IMR-90 (cell line): ENCODE results near the gene ZYG11A. TPM values are rescaled to one million over a fixed set of nuclear protein-coding genes. Genes with fewer than 3 reads are reported as not detected.

ENCODE experiments used
- ATAC-seq: fragments of 200-7000 bp; cut with Tn5 transposase; 2 replicates; pipeline ENCODE4 v1.9.1; 2020; ENCODE audit warnings: low read depth, mild to moderate bottlenecking, moderate library complexity
- BruUV-seq: library from RNA; stranded (reverse); fragments of 400-500 nt; replicated peaks from 2 replicates; lab custom pipeline; 2021; lab: Mats Ljungman, UMichigan
- CTCF ChIA-PET: fragments of 300-600 bp; formaldehyde crosslinking; extraction: SDS; loops from one replicate; lab custom pipeline; 2021; ENCODE audit warnings: antibody characterized with exemption; lab: Yijun Ruan, JAX
- POLR2A ChIA-PET: fragments of 300-600 bp; sonication (Branson Sonifier 250); formaldehyde crosslinking; loops from one replicate; lab custom pipeline; 2022; ENCODE audit warnings: antibody characterized with exemption; ENCODE audit not compliant: unreplicated experiment; lab: Charles Lee
- DNase-seq: peaks from one replicate; pipeline ENCODE4 v3.0.0; 2013
- H2AFZ ChIP-seq: replicated peaks from 2 replicates; pipeline ENCODE3; 2013; ENCODE audit warnings: low read length, mild to moderate bottlenecking; ENCODE audit not compliant: poor library complexity
- H2AK5ac ChIP-seq: 2 replicates; pipeline ENCODE4 v1.6.1; 2013; ENCODE audit warnings: low read depth, low read length, inconsistent platforms
- H2AK9ac ChIP-seq: replicated peaks from 2 replicates; pipeline ENCODE3; 2013; ENCODE audit warnings: mild to moderate bottlenecking, low read depth, low read length, moderate library complexity; ENCODE audit not compliant: poor library complexity
- H2BK120ac ChIP-seq: 2 replicates; pipeline ENCODE4 v1.6.1; 2013; ENCODE audit warnings: low read depth, low read length, inconsistent platforms
- H2BK15ac ChIP-seq: 3 replicates; pipeline ENCODE4 v1.6.1; 2013; ENCODE audit warnings: low read depth, low read length, inconsistent platforms
- H2BK20ac ChIP-seq: 2 replicates; pipeline ENCODE4 v1.6.1; 2013; ENCODE audit warnings: low read depth, mild to moderate bottlenecking, inconsistent platforms, low read length, moderate library complexity
- H2BK5ac ChIP-seq: 2 replicates; pipeline ENCODE4 v1.6.1; 2013; ENCODE audit warnings: mild to moderate bottlenecking, low read depth, low read length, inconsistent platforms; ENCODE audit not compliant: poor library complexity, severe bottlenecking
- H3K14ac ChIP-seq: replicated peaks from 2 replicates; pipeline ENCODE4 v1.6.1; 2013; ENCODE audit warnings: low read depth, low read length, inconsistent platforms
- H3K18ac ChIP-seq: 2 replicates; pipeline ENCODE4 v1.6.1; 2013; ENCODE audit warnings: low read depth, low read length, control low read depth
- H3K23ac ChIP-seq: 2 replicates; pipeline ENCODE4 v1.6.1; 2013; ENCODE audit warnings: low read depth, low read length, inconsistent platforms
- H3K27ac ChIP-seq: 2 replicates; pipeline ENCODE4 v1.5.1; 2013; ENCODE audit warnings: mild to moderate bottlenecking, control low read depth, low read length; ENCODE audit not compliant: insufficient read depth
- H3K27me3 ChIP-seq: 2 replicates; pipeline ENCODE4 v1.6.1; 2013; ENCODE audit warnings: low read length; ENCODE audit not compliant: control insufficient read depth, insufficient read depth
- H3K36me3 ChIP-seq: 2 replicates; pipeline ENCODE4 v1.6.1; 2013; ENCODE audit warnings: low read length, mixed read lengths; ENCODE audit not compliant: control insufficient read depth, insufficient read depth
- H3K4ac ChIP-seq: 2 replicates; pipeline ENCODE4 v1.6.1; 2013; ENCODE audit warnings: low read depth, low read length, inconsistent platforms
- H3K4me1 ChIP-seq: 2 replicates; pipeline ENCODE4 v1.6.1; 2013; ENCODE audit warnings: low read length, mixed read lengths; ENCODE audit not compliant: control insufficient read depth, insufficient read depth
- H3K4me2 ChIP-seq: 2 replicates; pipeline ENCODE4 v1.6.1; 2013; ENCODE audit warnings: low read depth, mild to moderate bottlenecking, control low read depth, low read length, moderate library complexity
- H3K4me3 ChIP-seq: 2 replicates; pipeline ENCODE4 v1.5.1; 2013; ENCODE audit warnings: low read depth, mild to moderate bottlenecking, control low read depth, low read length, moderate library complexity; ENCODE audit not compliant: insufficient read depth
- H3K56ac ChIP-seq: 2 replicates; pipeline ENCODE4 v1.6.1; 2013; ENCODE audit warnings: low read length, inconsistent platforms; ENCODE audit not compliant: insufficient read depth; ENCODE audit errors: extremely low read depth
- H3K79me1 ChIP-seq, 2 experiments: 2 replicates each; pipeline ENCODE4 v1.6.1; 2013; ENCODE audit warnings: low read length in 2 of 2, inconsistent platforms in 1 of 2, low read depth in 1 of 2
- H3K9ac ChIP-seq: 2 replicates; pipeline ENCODE4 v1.6.1; 2013; ENCODE audit warnings: low read depth, low read length, control low read depth
- H3K9me1 ChIP-seq: 2 replicates; pipeline ENCODE4 v1.6.1; 2013; ENCODE audit warnings: low read length, inconsistent platforms; ENCODE audit not compliant: insufficient read depth
- H3K9me3 ChIP-seq: 2 replicates; pipeline ENCODE4 v1.6.1; 2013; ENCODE audit warnings: low read length; ENCODE audit not compliant: control insufficient read depth, insufficient read depth
- H4K20me1 ChIP-seq: 2 replicates; pipeline ENCODE4 v1.6.1; 2013; ENCODE audit warnings: low read length, inconsistent platforms; ENCODE audit not compliant: insufficient read depth
- H4K5ac ChIP-seq: 2 replicates; pipeline ENCODE4 v1.6.1; 2013; ENCODE audit warnings: mild to moderate bottlenecking, low read depth, low read length, control low read depth
- H4K8ac ChIP-seq, 2 experiments: 2 replicates each; pipeline ENCODE4 v1.6.1; 2013; ENCODE audit warnings: low read depth in 2 of 2, low read length in 2 of 2, control low read depth in 1 of 2, inconsistent platforms in 1 of 2
- H4K91ac ChIP-seq: 2 replicates; pipeline ENCODE4 v1.6.1; 2013; ENCODE audit warnings: low read depth, low read length, inconsistent platforms; ENCODE audit not compliant: insufficient read depth
- BHLHE40 ChIP-seq: fragments of 150-350 bp; IDR thresholded peaks from 2 replicates; pipeline ENCODE4 v1.6.1; 2016; ENCODE audit warnings: mild to moderate bottlenecking, low read depth, low read length
- CEBPB ChIP-seq: IDR thresholded peaks from 2 replicates; pipeline ENCODE4 v1.6.1; 2012; ENCODE audit warnings: low read depth, low read length, improper control_type of control experiment
- CHD1 ChIP-seq: IDR thresholded peaks from 2 replicates; pipeline ENCODE4 v1.6.1; 2012; ENCODE audit warnings: low read depth, low read length, improper control_type of control experiment
- CTCF ChIP-seq: conservative IDR thresholded peaks from 2 replicates; pipeline ENCODE4 v1.5.1; 2012; ENCODE audit warnings: mild to moderate bottlenecking, low read depth, low read length, improper control_type of control experiment
- ELK1 ChIP-seq: fragments of 150-350 bp; IDR thresholded peaks from 2 replicates; pipeline ENCODE4 v1.6.1; 2016; ENCODE audit warnings: low read depth, mild to moderate bottlenecking, low read length, moderate library complexity, borderline replicate concordance
- FOS ChIP-seq: fragments of 150-350 bp; IDR thresholded peaks from 2 replicates; pipeline ENCODE4 v1.6.1; 2016; ENCODE audit warnings: low read depth, low read length
- MAFK ChIP-seq: IDR thresholded peaks from 2 replicates; pipeline ENCODE4 v1.6.1; 2012; ENCODE audit warnings: low read depth, low read length, improper control_type of control experiment
- MAZ ChIP-seq: IDR thresholded peaks from 2 replicates; pipeline ENCODE4 v1.6.1; 2012; ENCODE audit warnings: low read depth, mild to moderate bottlenecking, low read length, improper control_type of control experiment, moderate library complexity, borderline replicate concordance
- MXI1 ChIP-seq: IDR thresholded peaks from 2 replicates; pipeline ENCODE4 v1.6.1; 2012; ENCODE audit warnings: low read depth, mild to moderate bottlenecking, low read length, moderate library complexity, borderline replicate concordance
- NFE2L2 ChIP-seq: fragments of 150-350 bp; IDR thresholded peaks from 2 replicates; pipeline ENCODE4 v1.6.1; 2016; ENCODE audit warnings: low read depth, mild to moderate bottlenecking, low read length
- POLR2A ChIP-seq: IDR thresholded peaks from 2 replicates; pipeline ENCODE4 v1.6.1; 2012; ENCODE audit warnings: mild to moderate bottlenecking, low read depth, low read length
- RAD21 ChIP-seq: IDR thresholded peaks from 2 replicates; pipeline ENCODE4 v1.6.1; 2012; ENCODE audit warnings: low read length, improper control_type of control experiment
- RCOR1 ChIP-seq: IDR thresholded peaks from 2 replicates; pipeline ENCODE4 v1.6.1; 2012; ENCODE audit warnings: mild to moderate bottlenecking, low read length, improper control_type of control experiment; ENCODE audit not compliant: insufficient replicate concordance
- RFX5 ChIP-seq: IDR thresholded peaks from 2 replicates; pipeline ENCODE4 v1.8.0; 2012; ENCODE audit warnings: low read depth, mild to moderate bottlenecking, low read length, moderate library complexity
- SMC3 ChIP-seq: fragments of 150-350 bp; IDR thresholded peaks from 2 replicates; pipeline ENCODE4 v1.6.1; 2016; ENCODE audit warnings: low read depth, mild to moderate bottlenecking, antibody characterized with exemption, low read length, moderate library complexity
- WGBS, 2 experiments: methylation state at CpG; one replicate each; pipeline versions ENCODE4 v1.1.5 to v1.1.7; 2013; ENCODE audit warnings: missing lambda C conversion rate in 2 of 2; ENCODE audit not compliant: insufficient read length in 1 of 2; ENCODE audit errors: extremely low coverage in 2 of 2; 5-methylcytosine and 5-hydroxymethylcytosine counted together
- dilution Hi-C: fragments of 300-500 bp; cut with HindIII; formaldehyde crosslinking; loops from one replicate; pipeline ENCODE4 v1.14.3; 2018; ENCODE audit warnings: low sequenced_read_pairs; ENCODE audit not compliant: unreplicated experiment
- in situ Hi-C: fragments of 300-500 bp; cut with MboI; formaldehyde crosslinking; loops from 3 replicates; pipeline ENCODE4 v1.14.3; 2019; ENCODE audit warnings: low sequenced_read_pairs, inconsistent platforms, mixed read lengths
- intact Hi-C: fragments of 100-400 bp; cut with micrococcal nuclease; formaldehyde crosslinking; loops from 2 replicates; pipeline ENCODE4 v1.10.0; 2022
- polyA plus RNA-seq, 3 experiments: library from polyadenylated mRNA; depleted of rRNA; stranded (reverse); fragments of >200 nt; gene quantifications; 2 replicates each; pipeline ENCODE4 v1.2.3, GENCODE V29; 2012; ENCODE audit warnings: low replicate concordance in 1 of 3
- total RNA-seq: library from RNA; depleted of rRNA; stranded (reverse); fragments of >200 nt; gene quantifications from 2 replicates; pipeline ENCODE4 v1.2.3, GENCODE V29; 2012
- TF ChIP-seq, protein P1 (sequence below): fragments of 150-350 bp; IDR thresholded peaks from 2 replicates; pipeline ENCODE4 v1.6.1; 2017; ENCODE audit warnings: mild to moderate bottlenecking, antibody characterized with exemption, low read length, low read depth

ZYG11A gene
- total and polyA plus RNA-seq, 2 of the 4 experiments (the other 2 are of a cell fraction), result 0.63 to 2.0 TPM

- no peak overlapping the region for H2AK9ac ChIP-seq
- no peak overlapping the region for H2AK5ac ChIP-seq
- H3K4me2 ChIP-seq, result no peak overlapping the region
- intact Hi-C loops (no loop called here), in situ Hi-C loops (no loop called here), dilution Hi-C loops (no loop called here)
- no peak overlapping the region for H2AFZ ChIP-seq
- H3K9ac ChIP-seq, result no peak overlapping the region
- H3K27me3 ChIP-seq, result no peaks in the 10 kb centered on the region
- TF ChIP-seq POLR2A, result no peak
- TF ChIP-seq SMC3, result no peak
- TF ChIP-seq MAFK, result no peak
- TF ChIP-seq CTCF, result no peak
- TF ChIP-seq CHD1, result no peak
- no peak for TF ChIP-seq MXI1
- no peak for TF ChIP-seq MAZ
- TF ChIP-seq FOS, result no peak
- no peak for TF ChIP-seq RAD21
- TF ChIP-seq RCOR1, result no peak
- TF ChIP-seq, protein P1, sequence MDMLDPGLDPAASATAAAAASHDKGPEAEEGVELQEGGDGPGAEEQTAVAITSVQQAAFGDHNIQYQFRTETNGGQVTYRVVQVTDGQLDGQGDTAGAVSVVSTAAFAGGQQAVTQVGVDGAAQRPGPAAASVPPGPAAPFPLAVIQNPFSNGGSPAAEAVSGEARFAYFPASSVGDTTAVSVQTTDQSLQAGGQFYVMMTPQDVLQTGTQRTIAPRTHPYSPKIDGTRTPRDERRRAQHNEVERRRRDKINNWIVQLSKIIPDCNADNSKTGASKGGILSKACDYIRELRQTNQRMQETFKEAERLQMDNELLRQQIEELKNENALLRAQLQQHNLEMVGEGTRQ, result no peak
- TF ChIP-seq BHLHE40, result no peak
- TF ChIP-seq ELK1, result no peak
- no peak for TF ChIP-seq NFE2L2
- TF ChIP-seq CEBPB, result no peak
- no peak for TF ChIP-seq RFX5
- H3K79me1 ChIP-seq, result peaks cover 0 to 3% of the 10 kb centered on the region in 2 experiments; a peak in 3 of 4 replicates
- no peak overlapping the region for H3K56ac ChIP-seq
- H3K14ac ChIP-seq, result no peak overlapping the region
- H2BK5ac ChIP-seq, result no peak overlapping the region
- BruUV-seq, result no TSS peak
- 20% methylated on average over 1 of the region's 2 CpGs; no CpG with 5 or more reads in 1 of the 2 experiments for WGBS, 2 experiments
- ChIA-PET CTCF (interaction anchor here (1.2 kb wide), 1 partner anchor 10 kb away, joined by 4 read pairs; the partner anchor contains the start of gene ZYG11A), POLR2A (no interaction called here)
- H3K18ac ChIP-seq, result no peak overlapping the region
- no peak for ATAC-seq
- no peak overlapping the region for H2BK120ac ChIP-seq
- no peak overlapping the region for H3K4ac ChIP-seq
- no peak overlapping the region for H2BK20ac ChIP-seq
- no peaks in the 10 kb centered on the region; the same call in 1 of the 2 replicates for H3K9me1 ChIP-seq
- H2BK15ac ChIP-seq, result no peak overlapping the region
- no peak overlapping the region for H3K27ac ChIP-seq
- H3K23ac ChIP-seq, result no peak overlapping the region; the same call in 1 of the 2 replicates
- no peak overlapping the region for H4K5ac ChIP-seq
- no peak overlapping the region for H3K4me3 ChIP-seq
- no peaks in the 10 kb centered on the region for H3K36me3 ChIP-seq
- no peaks in the 10 kb centered on the region for H4K20me1 ChIP-seq
- no peak overlapping the region for H4K91ac ChIP-seq
- H4K8ac ChIP-seq, result no peak overlapping the region
- no peak for DNase-seq
- no peaks in the 10 kb centered on the region for H3K4me1 ChIP-seq
- no peaks in the 10 kb centered on the region for H3K9me3 ChIP-seq
Measured at GRCh38 chr1:52852854-52853253, 10.3 kb downstream of the ZYG11A start.
